Measurements from ENCODE around the gene ERVFRD-1. TPM values are rescaled to one million over a fixed set of nuclear protein-coding genes. Genes with fewer than 3 reads are reported as not detected.

The ERVFRD-1 gene
- total RNA-seq, 6 experiments from 2014 or later = 0.12 TPM; not detected in 5

DNA sequence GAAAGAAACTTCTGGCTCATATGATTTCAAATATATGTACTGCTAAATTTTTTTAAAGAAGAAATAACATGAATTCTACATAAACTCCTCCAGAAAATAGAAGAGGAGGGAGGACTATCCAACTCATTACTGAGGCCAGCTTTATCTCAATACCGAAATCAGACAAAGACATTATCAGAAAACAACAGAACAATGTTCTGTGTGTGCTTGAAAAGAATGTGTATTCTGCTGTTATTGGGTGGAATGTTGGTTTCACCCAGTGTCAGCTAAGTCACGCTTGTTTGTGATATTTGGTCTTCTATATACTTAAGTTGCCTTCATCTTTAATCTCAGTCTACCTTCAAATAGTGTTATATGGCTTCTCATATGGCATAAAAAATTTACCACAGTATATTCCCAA is 48.8 kb downstream of the ERVFRD-1 start:
- ATAC-seq = no peak
- Histone ChIP-seq H3K27ac (no peak overlapping the region), H3K9me3 (no peaks in the 10 kb centered on the region), H3K36me3 (no peaks in the 10 kb centered on the region), H3K4me3 (no peak overlapping the region), H3K27me3 (no peaks in the 10 kb centered on the region), H3K4me1 (peaks cover 0 to 19% (median 8%) of the 10 kb centered on the region in 4 donors)
- 84% methylated on average over 2 of the region's 2 CpGs for WGBS (ENCODE audit: insufficient coverage, low coverage, low lambda C conversion rate, missing lambda C conversion rate)
- no peak for DNase-seq
- no peak for TF ChIP-seq POLR2A (IDR thresholded peaks at IDR 0.05)
- TF ChIP-seq, protein P1, sequence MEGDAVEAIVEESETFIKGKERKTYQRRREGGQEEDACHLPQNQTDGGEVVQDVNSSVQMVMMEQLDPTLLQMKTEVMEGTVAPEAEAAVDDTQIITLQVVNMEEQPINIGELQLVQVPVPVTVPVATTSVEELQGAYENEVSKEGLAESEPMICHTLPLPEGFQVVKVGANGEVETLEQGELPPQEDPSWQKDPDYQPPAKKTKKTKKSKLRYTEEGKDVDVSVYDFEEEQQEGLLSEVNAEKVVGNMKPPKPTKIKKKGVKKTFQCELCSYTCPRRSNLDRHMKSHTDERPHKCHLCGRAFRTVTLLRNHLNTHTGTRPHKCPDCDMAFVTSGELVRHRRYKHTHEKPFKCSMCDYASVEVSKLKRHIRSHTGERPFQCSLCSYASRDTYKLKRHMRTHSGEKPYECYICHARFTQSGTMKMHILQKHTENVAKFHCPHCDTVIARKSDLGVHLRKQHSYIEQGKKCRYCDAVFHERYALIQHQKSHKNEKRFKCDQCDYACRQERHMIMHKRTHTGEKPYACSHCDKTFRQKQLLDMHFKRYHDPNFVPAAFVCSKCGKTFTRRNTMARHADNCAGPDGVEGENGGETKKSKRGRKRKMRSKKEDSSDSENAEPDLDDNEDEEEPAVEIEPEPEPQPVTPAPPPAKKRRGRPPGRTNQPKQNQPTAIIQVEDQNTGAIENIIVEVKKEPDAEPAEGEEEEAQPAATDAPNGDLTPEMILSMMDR (IDR thresholded peaks at IDR 0.05) = no peak
- intact Hi-C loops (cut with DNase I) = no loop called here

DNA sequence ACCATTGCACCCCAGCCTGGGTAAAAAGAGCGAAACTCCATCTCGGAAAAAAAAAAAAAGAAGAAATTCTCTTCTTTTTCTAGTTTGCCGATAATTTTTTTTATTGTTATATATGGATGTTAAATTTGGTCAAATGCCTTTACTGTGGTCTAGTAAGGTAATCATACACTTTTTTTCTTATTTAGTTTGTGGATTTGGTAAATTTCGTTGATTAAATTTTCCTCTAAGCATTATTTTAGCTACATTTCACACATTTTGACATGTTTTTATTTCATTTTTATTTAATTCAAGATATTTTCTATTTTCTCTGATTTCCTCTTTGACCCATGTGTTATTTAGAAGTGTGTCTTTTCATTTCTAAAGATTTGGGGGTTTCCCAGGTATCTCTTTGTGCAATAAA is 49.4 kb downstream of the ERVFRD-1 start:
- 81% methylated on average over 4 of the region's 4 CpGs for WGBS (ENCODE audit: insufficient coverage, low coverage, low lambda C conversion rate, missing lambda C conversion rate)

DNA sequence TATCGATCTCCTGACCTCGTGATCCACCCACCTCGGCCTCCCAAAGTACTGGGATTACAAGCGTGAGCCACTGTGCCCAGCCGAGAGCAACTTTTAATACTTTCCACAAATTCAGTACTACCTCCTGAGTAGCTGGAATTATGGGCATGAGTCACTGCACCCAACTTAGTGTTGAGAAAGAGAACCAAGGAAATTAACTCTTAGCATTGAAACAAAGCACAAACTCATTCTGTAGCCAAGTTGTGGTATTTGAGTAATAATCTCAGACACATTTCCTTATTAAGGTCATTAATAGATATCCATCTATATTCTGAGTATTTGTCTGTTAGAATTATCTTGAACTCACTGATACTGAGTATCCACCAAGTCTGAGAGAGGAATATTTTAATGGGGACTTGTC is 53.1 kb downstream of the ERVFRD-1 start:
- DNase-seq = no peak

More for the DNA sequence above, 49.4 kb downstream of the ERVFRD-1 start:
- H3K4me1 ChIP-seq = peaks cover 0 to 23% (median 6%) of the 10 kb centered on the region in 4 donors
- no peak overlapping the region for H3K27ac ChIP-seq
- H3K4me3 ChIP-seq = no peak overlapping the region
- H3K9me3 ChIP-seq = no peaks in the 10 kb centered on the region
- ATAC-seq (no peak), DNase-seq (no peak)
- intact Hi-C loops (cut with DNase I) = no loop called here
- no peaks in the 10 kb centered on the region for H3K36me3 ChIP-seq
- TF ChIP-seq, protein P1 (IDR thresholded peaks at IDR 0.05) = no peak
- TF ChIP-seq POLR2A (IDR thresholded peaks at IDR 0.05) = no peak
- no peaks in the 10 kb centered on the region for H3K27me3 ChIP-seq

DNA sequence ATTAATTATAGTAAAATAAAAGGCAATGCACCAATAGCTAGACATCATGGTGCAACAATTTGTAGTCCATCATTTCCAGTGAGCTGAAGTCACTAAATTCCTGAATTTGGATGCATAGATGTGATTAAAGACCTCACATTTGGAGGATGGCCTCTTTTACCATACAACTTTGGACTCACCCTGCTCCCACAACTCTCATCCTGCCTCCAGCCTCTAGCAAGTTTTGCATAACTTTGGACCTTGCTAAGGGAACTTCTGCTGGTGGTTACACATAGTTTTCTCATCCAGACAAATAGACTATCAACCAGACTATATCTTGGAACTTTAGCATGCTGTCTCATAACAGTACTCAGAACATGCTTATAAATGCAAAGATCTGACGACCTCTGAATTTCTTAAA is 54.7 kb downstream of the ERVFRD-1 start:
- H3K4me1 ChIP-seq = peaks cover 0 to 56% (median 15%) of the 10 kb centered on the region in 4 donors
- TF ChIP-seq POLR2A (IDR thresholded peaks at IDR 0.05) = no peak
- TF ChIP-seq, protein P1 (IDR thresholded peaks at IDR 0.05) = no peak
- peak in 1 of 4 donors; percentile 5 for ATAC-seq
- H3K27me3 ChIP-seq = no peaks in the 10 kb centered on the region
- no peaks in the 10 kb centered on the region for H3K36me3 ChIP-seq
- WGBS (ENCODE audit: insufficient coverage, low coverage, low lambda C conversion rate, missing lambda C conversion rate) = 71% methylated on average over 1 of the region's 1 CpG
- intact Hi-C loops (cut with DNase I) = no loop called here
- H3K4me3 ChIP-seq = no peak overlapping the region
- peak overlapping the region in 1 of 3 donors; percentile 63 for H3K27ac ChIP-seq
- no peak for DNase-seq
- H3K9me3 ChIP-seq = no peaks in the 10 kb centered on the region

More for the DNA sequence above, 53.1 kb downstream of the ERVFRD-1 start:
- WGBS (ENCODE audit: insufficient coverage, low coverage, low lambda C conversion rate, missing lambda C conversion rate) = 74% methylated on average over 5 of the region's 5 CpGs
- intact Hi-C loops (cut with DNase I) = no loop called here
- peak overlapping the region in 1 of 3 donors; percentile 54 for H3K27ac ChIP-seq
- no peaks in the 10 kb centered on the region for H3K36me3 ChIP-seq
- no peaks in the 10 kb centered on the region for H3K9me3 ChIP-seq
- peaks cover 0 to 49% (median 11%) of the 10 kb centered on the region in 4 donors for H3K4me1 ChIP-seq
- TF ChIP-seq, protein P1 (IDR thresholded peaks at IDR 0.05) = no peak
- TF ChIP-seq POLR2A (IDR thresholded peaks at IDR 0.05) = no peak
- ATAC-seq = peak in 1 of 4 donors; percentile 13
- no peak overlapping the region for H3K4me3 ChIP-seq
- no peaks in the 10 kb centered on the region for H3K27me3 ChIP-seq

Measured in right lobe of liver (tissue), 6 donors.